ENCODE measurements around the gene ZNF385B.

Gene ZNF385B

DNA sequence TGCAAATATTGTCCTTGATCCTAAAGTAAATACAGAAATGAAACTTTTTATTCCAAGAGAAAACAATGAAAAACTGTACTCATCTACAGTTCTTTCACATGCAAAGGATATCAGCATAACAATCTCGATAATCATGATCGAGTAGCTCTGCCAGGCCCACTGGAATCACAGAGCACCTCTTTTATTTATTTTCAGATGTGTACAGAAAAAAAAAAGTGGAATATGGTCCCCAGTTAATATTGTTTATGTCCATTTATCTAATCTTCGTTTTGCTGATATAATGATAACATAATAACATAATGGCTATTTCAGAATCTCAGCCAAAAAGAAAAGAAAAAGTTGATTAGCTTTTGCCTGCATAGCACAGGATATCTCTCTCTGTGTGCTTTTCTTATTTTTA is 6.5 kb downstream of the ZNF385B start:
- DNase-seq, result no peak

DNA sequence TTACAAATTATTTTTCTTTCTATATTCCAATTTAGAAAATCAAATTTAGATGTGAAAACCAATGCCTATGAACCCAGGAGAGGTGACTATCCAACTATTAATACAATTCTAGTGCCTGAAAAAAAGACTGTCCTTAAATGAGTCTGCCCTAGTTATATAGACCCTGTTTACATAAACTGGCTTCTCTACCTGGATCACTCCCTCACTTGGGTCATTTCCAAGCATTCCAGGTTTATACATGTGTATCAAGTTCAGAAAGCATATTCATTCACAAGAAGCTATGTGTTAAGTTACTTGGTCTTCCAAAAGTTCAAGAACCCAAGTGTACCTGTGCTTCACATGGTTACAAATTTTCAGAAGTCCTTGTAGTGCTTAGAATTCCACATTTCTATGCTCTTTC is 8.3 kb downstream of the ZNF385B start:
- DNase-seq, result no peak

DNA sequence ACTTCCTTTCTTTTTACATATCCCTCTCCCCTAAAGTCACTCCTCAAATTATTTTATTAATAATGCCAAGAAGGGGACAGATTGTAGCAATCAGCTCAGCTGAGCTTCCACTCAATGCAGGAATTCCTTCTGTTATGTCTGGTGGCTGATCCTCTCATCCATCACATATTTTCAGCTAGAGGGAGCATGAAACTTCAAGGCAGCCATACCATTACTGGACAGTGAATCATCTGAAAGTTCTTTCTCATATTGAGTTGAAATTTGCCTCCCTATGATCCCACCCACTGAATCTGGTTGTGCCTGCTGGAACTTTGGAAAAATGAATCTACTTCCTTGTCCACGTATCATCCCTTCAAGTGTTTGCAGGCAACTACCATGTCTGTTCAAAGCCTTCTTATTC is 11.2 kb downstream of the ZNF385B start:
- no peak for DNase-seq

DNA sequence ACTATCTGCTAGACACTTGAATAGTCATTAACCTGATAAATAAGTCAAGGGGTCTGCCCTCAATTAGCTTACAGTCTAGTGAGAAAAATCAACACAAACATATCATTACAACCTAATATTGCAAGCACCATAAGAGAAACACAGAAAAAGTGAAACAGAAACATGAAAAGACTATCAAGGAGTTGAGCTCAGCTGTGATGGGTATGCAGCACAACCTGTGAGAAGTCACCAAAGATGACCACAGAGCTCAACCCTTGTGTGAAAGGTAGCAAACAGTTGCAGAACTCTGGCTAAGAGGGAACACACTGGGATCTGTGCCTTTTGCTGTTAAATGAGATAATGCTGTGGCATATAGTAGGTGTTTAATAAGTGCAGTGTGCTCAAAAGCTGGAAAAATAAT is 11.7 kb downstream of the ZNF385B start:
- DNase-seq, result no peak

DNA sequence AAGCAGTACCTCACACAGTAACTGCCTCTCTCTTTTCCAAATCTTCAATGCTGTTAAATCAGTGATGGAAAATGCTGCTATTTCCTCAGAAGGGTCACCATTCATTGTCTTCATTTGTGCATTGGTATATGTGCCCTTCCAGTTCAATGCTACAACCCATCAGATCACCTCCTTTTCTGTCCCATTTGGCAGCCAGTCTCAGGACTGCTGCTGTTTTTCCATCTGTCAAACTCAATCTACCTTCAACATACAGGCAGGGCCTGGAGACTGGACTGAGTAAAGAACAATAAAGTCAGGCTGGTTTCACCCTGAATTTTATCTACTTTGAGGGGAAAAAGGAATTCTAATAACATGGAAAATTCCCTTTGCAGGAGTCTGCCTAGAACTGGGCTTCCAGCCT is 17.9 kb downstream of the ZNF385B start:
- DNase-seq, result no peak

DNA sequence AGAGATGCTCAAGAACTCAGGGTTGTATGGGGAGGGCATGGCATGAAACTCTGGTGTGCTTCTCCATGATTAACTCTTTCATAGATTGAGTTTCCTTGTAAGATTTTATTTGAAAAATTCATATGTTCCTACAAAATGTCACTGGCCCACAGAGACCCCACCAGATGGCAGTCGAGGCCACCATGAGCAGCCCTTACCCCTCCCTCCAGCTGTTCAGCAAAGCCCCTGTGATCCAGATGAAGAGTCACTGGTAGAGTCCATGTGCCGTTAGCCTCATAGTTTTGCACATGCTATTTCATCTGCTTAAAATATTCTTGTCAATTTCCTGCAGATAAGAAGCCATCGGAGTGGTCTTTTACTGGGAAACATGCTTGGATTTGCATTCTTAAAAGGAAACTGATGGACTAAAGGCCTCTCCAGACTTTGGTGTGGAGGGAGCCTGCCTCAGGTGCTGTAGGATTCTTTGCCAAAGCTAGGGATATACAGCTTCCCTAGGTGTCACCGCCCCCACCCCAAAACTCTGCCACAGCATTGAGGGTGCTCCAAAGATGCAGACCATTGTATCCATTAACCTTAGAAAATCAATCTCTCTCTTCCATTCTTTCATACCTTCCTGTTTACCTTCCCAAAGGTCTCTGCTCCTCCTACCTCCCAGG is 18.8 kb downstream of the ZNF385B start:
- DNase-seq, result peak; percentile 53

DNA sequence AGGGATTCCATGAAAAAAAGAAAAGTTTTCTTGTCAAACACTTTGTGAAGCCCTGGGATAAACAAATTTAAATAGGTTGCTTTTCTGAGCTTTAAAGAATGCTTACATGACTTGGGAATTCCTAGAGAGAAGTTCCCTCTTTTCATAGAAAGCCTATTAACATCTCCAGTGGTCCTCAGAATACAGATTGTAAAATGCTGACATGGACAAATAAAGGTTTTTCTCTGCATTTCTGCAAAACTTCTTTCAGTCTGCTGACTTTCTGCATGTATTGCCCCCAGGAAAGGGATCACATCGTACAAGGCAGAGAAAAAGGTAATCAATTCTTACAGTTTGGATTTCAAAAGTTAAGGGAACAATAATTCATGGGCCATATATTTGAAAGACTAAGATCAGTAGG is 20.6 kb downstream of the ZNF385B start:
- no peak for DNase-seq

DNA sequence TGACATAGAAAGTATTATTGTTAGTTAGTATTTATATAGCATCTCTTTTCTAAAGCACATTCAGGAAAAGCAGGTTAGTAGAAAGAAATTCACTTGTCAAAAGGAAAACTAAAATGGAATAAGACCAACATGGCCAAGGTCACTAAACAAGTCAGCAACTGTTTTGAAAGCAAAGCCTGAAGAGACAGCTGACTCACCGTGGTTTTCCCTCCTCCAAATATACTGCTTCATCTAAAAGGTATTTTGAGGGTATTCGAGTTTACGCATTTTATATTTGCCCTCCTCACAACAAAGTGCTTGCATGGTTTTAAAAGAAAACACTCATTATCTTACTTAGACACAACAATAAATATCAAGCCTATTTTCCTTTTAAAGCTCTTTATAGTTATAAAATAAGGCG is 24.0 kb downstream of the ZNF385B start:
- no peak for DNase-seq

DNA sequence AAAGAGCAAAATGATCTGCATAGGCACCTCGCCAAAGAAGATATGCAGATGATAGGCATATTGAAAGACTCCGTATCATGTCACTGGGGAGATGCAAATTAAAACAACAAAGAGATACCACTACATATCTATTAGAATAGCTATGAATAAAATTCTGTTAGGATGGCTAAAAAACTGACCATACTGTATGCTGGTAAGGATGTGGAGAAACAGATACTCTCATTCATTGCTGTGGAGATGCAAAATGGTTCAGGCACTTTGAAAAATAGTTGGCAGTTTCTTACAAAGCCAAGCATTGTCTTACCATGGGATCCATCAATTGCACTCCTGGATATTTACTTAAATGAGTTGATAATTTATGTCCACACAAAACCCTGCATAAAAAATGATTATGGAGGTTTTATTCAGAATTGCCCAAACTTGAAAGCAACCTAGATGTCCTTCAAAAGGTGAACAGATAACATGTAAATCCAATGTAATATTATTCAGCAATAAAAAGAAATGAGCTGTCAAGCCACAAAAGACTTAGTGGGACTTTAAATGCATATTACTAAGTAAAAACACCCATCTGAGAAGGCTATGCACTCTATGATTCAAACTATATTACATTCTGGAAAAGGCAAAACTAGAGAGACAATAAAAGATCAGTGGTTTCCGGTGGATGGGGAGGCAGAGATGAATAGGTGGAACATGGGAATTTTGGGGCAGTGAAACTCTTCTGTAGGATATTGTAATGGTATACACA is 31.2 kb downstream of the ZNF385B start:
- DNase-seq, result no peak

DNA sequence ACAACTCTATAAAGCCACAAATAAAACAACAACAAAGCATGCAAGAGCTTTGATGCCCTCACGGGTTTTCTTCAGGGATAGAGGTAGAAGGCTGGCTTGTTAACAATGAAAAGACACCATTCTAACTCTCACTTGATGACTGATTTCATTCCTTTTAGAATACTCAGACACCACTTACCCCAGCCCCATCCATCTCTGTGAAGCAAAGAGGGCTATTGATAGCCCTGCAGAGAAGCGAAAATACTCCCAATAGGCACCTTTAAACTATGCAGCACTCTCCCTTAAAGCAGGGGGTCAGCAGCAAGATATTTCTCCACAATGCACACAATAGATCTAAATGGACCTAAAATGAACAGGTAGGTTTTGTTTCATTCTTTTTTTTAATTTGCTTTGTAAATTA is 35.1 kb downstream of the ZNF385B start:
- DNase-seq, result no peak

DNA sequence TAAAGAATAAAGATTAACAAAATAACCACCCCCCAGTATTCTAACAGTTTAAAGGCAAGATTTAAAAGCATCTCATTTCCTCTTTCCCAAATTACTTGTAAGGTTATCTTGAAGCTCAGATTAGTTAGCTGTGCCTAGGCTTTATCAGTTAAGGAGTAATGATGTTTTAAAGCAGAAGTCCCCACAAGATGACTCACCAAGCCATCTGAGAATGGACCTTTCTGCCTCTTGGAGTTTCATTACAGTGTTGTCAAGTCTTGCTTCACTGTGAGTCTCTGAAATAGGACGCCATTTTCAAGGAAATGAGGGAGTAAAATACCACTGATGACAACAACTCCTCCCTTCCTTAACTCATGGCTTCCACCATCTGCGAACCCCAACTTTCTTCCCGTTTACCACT is 35.9 kb downstream of the ZNF385B start:
- no peak for DNase-seq

DNA sequence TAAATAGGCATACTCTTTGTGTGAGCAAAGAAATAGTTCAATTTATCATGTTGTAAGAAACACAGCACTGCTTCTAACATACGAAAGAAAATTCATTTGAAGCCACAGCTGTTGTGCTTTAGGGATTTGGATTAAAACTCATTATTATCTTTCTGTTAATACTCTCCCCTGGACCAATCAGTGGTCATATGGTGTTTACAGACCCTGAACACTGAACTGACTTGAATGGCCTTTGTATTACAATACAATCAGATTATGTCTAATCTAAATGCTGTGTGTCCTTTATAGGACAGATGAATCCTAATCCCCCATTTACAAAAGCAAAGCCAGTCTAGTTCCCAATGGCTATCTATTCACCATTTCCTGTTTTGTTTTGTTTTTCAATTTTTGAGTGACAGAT is 36.5 kb downstream of the ZNF385B start:
- DNase-seq, result no peak

DNA sequence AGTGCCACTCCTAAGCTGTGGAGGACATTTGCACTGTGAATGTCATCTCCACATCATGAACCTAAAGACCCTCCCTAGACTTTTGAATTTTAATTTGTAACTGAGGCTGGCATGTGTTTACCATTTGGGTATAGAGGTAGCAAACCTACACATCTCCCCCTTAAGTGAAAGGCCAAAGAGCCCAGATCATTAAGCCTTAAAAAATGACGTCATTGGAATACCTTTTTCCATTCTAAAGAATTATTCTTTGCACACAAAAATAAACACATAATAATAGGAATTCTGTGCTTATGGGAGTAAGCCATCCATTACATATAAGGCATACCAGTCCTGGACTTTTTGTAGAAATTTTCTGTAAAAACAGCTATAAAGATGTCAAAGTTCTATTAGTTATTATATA is 38.9 kb downstream of the ZNF385B start:
- no peak for DNase-seq

DNA sequence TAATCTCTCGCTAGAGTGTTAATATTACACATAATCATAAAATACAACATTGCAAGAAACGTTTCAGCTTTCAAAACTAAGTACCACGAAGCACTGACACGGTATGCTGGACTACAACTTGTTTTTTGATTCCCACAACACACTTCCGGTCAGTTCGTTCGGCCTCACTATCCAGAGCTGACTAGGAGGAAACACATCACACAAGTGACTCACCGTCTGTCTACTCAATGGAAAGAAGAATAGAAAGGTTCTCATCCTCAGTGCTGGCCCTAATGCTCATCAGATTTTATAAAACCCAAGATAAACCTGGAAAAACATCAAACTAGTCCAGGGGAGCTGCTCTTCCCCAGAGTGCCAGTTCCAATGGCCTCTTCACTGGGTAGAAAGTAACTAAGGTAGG is 42.9 kb downstream of the ZNF385B start:
- DNase-seq, result no peak

DNA sequence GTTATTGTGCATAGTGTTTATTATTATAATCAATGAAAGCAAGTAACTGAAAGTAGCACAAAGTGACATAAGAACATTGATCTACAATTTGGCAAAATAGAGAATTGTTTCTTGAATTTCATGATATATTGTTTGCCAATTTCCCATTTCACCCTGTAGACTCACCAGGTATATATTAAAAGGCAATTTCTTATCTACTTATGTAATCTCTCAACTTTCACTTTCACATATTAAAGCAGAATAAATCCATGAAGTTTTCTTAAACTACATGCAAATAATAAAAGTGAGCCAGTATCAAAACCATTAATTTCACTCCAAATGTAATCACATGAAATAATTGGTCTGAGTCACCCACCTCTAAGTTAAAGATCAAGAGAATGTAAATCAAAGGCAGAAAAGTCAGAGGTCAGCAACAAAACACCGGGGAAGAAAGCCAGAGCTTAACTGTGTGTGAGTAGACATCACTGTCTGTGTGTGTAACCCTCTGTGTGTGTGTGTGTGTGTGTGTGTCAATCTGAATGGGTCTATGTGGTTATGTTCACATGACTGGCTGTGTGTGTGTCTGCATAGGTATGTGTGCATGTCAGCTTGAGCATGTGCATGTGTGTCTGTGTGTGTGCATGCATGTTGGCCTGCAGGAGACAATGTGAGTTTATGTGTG is 44.1 kb downstream of the ZNF385B start:
- DNase-seq, result no peak

DNA sequence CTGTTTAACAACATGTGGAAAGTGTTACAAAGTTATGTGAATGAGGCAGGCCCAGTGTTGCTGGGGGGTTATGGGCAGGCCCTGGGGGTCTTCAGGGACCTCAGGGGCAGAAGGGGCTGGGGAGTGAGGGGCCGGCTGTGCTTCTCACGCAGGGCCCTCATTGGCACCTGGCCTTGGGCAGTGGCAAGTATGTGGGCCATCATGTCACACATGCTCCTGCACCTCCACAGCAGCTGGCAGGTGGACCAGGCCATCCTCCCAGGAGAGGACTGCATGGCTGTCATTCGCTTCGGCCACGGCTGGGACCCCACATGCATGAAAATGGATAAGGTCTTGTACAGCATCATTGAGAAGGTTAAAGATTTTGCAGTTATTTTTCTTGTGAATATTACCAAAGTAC is 47.4 kb downstream of the ZNF385B start:
- DNase-seq, result no peak

DNA sequence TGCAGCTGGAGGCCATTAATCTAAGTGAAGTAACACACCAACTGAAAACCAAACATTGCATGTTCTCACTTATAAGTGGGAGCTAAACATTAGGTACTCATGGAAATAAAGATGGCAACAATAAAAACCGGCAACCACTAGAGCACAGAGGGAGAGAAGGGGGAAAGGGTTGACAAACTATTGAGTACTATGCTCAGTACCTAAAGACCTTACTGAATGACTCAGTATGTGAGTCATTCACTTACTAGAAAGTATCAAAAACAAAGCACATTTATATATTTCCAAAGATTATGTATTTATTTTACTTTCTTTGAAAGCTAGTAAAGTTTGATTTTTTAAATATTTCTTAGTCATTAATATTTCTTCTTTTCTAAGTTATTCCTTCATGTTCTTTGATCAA is 48.9 kb downstream of the ZNF385B start:
- DNase-seq, result no peak

DNA sequence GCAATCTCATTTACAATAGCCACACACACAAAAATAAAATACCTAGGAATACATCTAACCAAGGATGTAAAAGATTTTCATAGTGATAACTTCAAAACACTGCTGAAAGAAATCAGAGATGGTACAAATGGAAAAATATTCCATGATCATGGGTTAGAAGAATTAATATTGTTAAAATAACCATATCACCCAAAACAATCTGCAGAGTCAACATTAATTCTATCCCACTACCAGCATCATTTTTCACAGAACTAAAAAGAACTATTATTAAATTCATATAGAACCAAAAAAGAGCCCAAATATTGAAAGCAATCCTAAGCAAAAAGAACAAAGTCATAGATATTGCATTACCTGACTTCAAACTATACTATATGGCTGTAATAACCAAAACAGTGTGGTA is 50.4 kb downstream of the ZNF385B start:
- no peak for DNase-seq

DNA sequence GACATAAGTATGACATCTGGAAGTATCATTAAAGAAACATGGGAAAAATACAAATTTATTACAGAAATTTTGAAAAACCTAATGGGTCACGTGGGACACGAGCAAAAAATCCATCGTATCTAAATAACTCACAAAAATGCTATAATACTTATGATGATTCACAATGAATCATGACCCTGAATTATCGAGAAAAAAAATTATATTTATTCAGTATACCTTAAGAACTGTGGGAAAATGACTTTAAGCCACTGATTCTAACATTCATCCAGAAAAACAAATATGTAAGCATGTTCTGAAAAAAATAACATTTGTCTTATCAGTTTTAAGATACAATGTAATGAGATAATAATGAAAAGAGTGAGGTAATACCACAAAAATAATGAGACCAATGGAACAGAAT is 51.8 kb downstream of the ZNF385B start:
- DNase-seq, result no peak

DNA sequence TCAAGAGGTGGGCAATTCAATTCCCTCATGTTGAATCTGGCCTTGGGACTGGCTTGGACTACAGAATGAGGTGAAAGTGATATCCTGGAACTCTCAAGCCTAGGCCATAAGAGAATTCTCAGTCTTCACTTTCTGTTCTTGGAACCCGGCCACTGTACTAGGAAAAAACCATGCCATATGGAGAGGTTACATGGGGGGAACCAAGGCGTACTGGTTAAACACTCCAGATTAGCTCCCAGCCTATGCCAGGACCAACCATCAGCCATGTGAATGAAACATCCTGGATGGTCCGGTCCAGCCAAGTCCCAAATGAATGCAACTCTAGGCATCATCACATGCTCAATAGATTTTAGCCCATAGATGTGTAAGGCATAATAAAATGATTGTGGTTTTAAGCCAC is 56.4 kb downstream of the ZNF385B start:
- no peak for DNase-seq

DNA sequence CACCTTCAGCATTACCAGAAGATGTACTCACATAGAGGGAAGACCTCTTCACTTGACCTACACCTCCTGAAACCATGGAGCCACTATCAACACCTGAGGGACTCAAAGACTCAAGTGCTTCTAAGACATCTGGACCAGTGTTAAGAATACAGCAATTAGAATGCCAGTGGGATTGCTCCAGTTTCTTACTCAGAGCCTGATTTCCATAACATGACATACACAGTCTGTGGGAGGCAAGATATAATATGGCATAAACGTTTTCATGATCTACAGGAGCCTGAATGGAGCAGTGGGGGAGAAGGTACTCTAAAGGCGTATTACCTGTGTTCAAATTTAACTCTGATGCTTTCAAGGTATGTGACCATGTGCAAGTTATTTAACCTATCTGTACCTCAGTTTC is 57.2 kb downstream of the ZNF385B start:
- DNase-seq, result no peak

DNA sequence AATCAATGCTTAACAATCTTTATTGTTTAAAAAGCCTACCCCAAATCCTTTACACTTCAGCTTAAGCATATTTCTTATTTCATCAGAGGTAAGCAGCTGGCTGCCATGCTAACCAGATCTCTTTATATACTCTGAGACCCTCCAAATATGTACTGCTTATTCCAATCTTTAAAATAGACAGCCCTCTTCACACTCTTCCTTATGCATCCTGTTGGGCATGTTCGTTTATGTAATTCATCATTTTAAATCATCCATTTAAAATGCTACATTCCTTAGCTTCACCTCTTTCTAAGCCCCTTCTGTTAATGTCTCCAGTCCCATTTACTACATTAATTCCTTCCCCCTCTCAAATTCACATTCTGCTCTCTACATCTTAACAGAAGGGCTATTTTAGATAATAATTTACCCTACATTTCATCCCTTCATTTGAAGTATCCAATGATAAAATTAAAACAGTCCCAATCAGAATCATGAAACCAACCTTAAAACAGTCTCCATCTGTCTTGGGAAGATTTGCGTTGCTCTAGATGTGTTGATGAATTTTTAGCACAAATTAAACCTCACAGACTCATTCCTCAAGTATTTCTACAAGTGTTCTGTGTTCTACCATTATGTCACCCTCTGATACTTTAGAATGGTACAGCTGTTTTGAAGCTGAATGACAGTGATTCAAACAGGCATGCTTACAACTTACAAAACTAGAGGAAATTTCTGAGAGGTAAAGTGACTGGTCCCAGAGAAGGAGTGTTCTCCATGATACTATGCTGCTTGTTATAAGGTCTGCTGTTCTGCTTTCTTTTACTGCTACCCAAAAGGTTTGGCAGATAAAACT is 59.1 kb downstream of the ZNF385B start:
- no peak for DNase-seq

DNA sequence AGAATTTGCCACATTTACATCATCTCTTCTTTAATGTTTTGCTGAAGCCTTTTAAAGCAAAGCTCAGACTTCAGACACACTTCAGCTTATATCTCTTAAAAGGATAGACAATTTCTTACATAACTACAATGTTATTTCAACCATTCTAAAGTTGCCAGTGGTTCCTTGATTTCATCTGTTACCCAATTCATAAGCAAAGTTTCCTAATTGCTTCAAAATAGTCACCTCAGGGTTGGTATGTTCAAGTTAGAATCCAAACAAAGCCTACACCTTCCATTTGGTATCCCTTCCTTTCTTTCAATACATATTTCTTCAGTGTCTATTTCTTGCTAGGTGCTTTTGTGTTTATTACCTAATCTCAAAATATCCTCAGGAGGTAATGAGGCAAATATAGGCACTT is 60.6 kb downstream of the ZNF385B start:
- no peak for DNase-seq
